ENCODE data around the gene PHF23.

DNA sequence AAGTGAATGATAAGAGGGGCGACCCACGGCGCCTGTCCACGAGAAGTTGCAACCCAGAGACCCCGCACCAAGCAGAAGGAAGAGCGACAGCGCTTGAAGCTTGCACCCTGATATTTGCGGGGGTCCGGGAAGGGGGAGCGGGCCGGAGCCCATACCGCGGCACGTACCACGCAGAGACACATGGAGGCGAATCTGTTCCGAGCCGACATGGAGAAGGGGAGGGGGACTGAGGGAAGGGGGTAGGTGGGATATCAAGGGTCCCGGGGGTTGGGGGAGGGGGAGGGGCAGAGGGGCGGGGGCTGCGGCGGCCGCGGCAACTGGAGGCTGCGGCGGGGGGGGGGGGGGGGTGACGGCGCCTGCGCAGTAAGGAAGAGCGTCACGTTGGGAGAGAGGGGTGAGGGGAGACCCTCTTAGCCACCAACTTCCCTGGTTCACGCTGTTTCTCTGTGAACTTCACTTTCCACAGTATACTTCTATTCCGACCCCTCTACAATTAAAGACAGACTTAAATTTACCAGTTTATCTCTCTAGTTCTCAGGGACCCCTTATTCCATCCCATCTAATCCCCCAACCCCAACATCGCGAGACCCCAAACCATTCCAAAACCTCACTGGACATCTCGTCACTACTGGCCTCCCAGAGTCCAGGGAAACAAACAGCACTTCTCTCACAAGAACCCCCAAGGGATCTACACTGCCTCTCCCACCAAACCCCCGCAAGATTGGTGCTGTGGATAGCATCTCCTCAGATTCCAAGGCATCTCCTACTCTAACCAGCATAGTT is 27.6 kb downstream of the PHF23 start:
- no peak for TF ChIP-seq POLR2A (IDR thresholded peaks at IDR 0.05)
- TF ChIP-seq, protein P1, sequence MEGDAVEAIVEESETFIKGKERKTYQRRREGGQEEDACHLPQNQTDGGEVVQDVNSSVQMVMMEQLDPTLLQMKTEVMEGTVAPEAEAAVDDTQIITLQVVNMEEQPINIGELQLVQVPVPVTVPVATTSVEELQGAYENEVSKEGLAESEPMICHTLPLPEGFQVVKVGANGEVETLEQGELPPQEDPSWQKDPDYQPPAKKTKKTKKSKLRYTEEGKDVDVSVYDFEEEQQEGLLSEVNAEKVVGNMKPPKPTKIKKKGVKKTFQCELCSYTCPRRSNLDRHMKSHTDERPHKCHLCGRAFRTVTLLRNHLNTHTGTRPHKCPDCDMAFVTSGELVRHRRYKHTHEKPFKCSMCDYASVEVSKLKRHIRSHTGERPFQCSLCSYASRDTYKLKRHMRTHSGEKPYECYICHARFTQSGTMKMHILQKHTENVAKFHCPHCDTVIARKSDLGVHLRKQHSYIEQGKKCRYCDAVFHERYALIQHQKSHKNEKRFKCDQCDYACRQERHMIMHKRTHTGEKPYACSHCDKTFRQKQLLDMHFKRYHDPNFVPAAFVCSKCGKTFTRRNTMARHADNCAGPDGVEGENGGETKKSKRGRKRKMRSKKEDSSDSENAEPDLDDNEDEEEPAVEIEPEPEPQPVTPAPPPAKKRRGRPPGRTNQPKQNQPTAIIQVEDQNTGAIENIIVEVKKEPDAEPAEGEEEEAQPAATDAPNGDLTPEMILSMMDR (IDR thresholded peaks at IDR 0.05): no peak
